ENCODE results near the gene MAFB.
"Not testable (repeated sequence)": the region's sequence is repeated elsewhere in the genome, so short reads cannot be mapped to it uniquely, and the experiment has no call there.

MAFB gene

GRCh38 chr20:40689100-40689942 lies at the start of gene MAFB:
TSS of gene MAFB (minus strand) at chr20:40689236. CDS start at chr20:40688850, 386 bp downstream.
- DNase-seq = peak; percentile 25

- not testable (repeated sequence) for DNase-seq
These were observed 47.4 kb upstream of the MAFB start for GRCh38 chr20:40736468-40736867.

- DNase-seq = no peak
These were observed 40.0 kb upstream of the MAFB start for GRCh38 chr20:40728996-40729395.

- DNase-seq = no peak
These were observed 39.4 kb upstream of the MAFB start for GRCh38 chr20:40728470-40728869.

GRCh38 chr20:40727960-40728359 lies 38.9 kb upstream of the MAFB start:
- no peak for DNase-seq

- DNase-seq = no peak
These were observed 37.7 kb upstream of the MAFB start for GRCh38 chr20:40726776-40727175.

GRCh38 chr20:40724566-40724965 lies 35.5 kb upstream of the MAFB start:
- no peak for DNase-seq

GRCh38 chr20:40720826-40721225 lies 31.8 kb upstream of the MAFB start:
- no peak for DNase-seq

- no peak for DNase-seq
These were observed 31.1 kb upstream of the MAFB start for GRCh38 chr20:40720099-40720498.

- DNase-seq = no peak
These were observed 30.1 kb upstream of the MAFB start for GRCh38 chr20:40718982-40719729.

GRCh38 chr20:40718214-40718977 lies 29.4 kb upstream of the MAFB start:
- no peak for DNase-seq

GRCh38 chr20:40717343-40717865 lies 28.4 kb upstream of the MAFB start:
- no peak for DNase-seq

- no peak for DNase-seq
These were observed 26.5 kb upstream of the MAFB start for GRCh38 chr20:40715491-40715890.

- no peak for DNase-seq
These were observed 25.9 kb upstream of the MAFB start for GRCh38 chr20:40714916-40715315.

GRCh38 chr20:40714109-40714508 lies 25.1 kb upstream of the MAFB start:
- no peak for DNase-seq

GRCh38 chr20:40713508-40713907 lies 24.5 kb upstream of the MAFB start:
- no peak for DNase-seq

GRCh38 chr20:40711079-40711478 lies 22.0 kb upstream of the MAFB start:
- DNase-seq = no peak

GRCh38 chr20:40710603-40711002 lies 21.6 kb upstream of the MAFB start:
- no peak for DNase-seq

GRCh38 chr20:40706977-40707582 lies 18.0 kb upstream of the MAFB start:
- no peak for DNase-seq

- no peak for DNase-seq
These were observed 16.4 kb upstream of the MAFB start for GRCh38 chr20:40705413-40705812.

- no peak for DNase-seq
These were observed 15.8 kb upstream of the MAFB start for GRCh38 chr20:40704828-40705227.

- DNase-seq = no peak
These were observed 15.0 kb upstream of the MAFB start for GRCh38 chr20:40703975-40704530.
